SJSA1 (cell line): ENCODE results near the gene TMEM178B. TPM values are rescaled to one million over a fixed set of nuclear protein-coding genes. Genes with fewer than 3 reads are reported as not detected.

Experiments used
- DNase-seq, 2 experiments: peaks; one replicate each; pipeline ENCODE4 v3.0.0-alpha.2; 2015 to 2020; ENCODE audit warnings: low spot score in 2 of 2, low read depth in 1 of 2
- H3K27ac ChIP-seq: fragments of 250-450 bp; sonication (Bioruptor Pico); 2 replicates; pipeline ENCODE4 v1.5.1; 2020; ENCODE audit warnings: mild to moderate bottlenecking, moderate library complexity
- H3K27me3 ChIP-seq: fragments of 250-450 bp; sonication (Bioruptor Pico); replicated peaks from 2 replicates; pipeline ENCODE4 v1.5.1; 2020; ENCODE audit warnings: mild to moderate bottlenecking, moderate library complexity
- H3K36me3 ChIP-seq: fragments of 250-450 bp; sonication (Bioruptor Pico); 2 replicates; pipeline ENCODE4 v1.5.1; 2020; ENCODE audit warnings: mild to moderate bottlenecking
- H3K4me1 ChIP-seq: fragments of 250-450 bp; sonication (Bioruptor Pico); replicated peaks from 2 replicates; pipeline ENCODE4 v1.6.1; 2021; ENCODE audit warnings: mild to moderate bottlenecking
- H3K4me3 ChIP-seq: fragments of 250-450 bp; sonication (Bioruptor Pico); 2 replicates; pipeline ENCODE4 v1.5.1; 2020; ENCODE audit warnings: mild to moderate bottlenecking
- H3K9me3 ChIP-seq: fragments of 250-450 bp; sonication (Bioruptor Pico); replicated peaks from 2 replicates; pipeline ENCODE4 v1.5.1; 2020; ENCODE audit warnings: mild to moderate bottlenecking
- total RNA-seq: library from RNA; depleted of rRNA; stranded (reverse); fragments of >200 nt; shearing (Covaris generic); gene quantifications from 2 replicates; pipeline ENCODE4 v1.2.3, GENCODE V29; 2014

TMEM178B gene
- total RNA-seq, 1 experiment from 2014 or later, result under 0.01 TPM

- H3K27ac ChIP-seq, result no peak overlapping the region
- no peaks in the 10 kb centered on the region for H3K27me3 ChIP-seq
- no peak overlapping the region for H3K4me3 ChIP-seq
- no peak for DNase-seq
- no peaks in the 10 kb centered on the region for H3K9me3 ChIP-seq
- no peaks in the 10 kb centered on the region for H3K4me1 ChIP-seq
- no peaks in the 10 kb centered on the region for H3K36me3 ChIP-seq
These were observed 191.8 kb downstream of the TMEM178B start for GRCh38 chr7:141265668-141266067.

DNA sequence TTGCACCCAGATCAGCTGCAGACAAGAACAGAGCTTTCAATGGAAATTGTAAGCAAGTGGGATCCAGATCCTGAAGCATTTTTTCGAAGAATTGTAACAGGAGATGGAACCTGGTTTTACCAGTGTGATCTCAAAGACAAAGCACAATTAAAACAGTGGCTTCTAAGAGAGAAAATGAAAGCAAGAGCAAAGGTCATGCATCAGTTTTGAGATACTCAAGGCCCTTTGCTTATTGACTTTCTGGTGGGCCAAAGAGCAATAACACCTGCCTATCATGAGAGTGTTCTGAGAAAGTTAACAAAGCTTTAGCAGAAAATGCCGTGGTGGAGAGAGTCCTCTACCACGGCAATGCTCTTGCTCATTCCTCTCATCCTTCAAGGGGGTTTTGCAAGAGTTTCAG is 194.8 kb downstream of the TMEM178B start:
- Histone ChIP-seq H3K4me3 (no peak overlapping the region), H3K9me3 (no peaks in the 10 kb centered on the region), H3K27ac (no peak overlapping the region), H3K4me1 (no peaks in the 10 kb centered on the region), H3K27me3 (no peaks in the 10 kb centered on the region), H3K36me3 (no peaks in the 10 kb centered on the region)
- DNase-seq, result no peak

DNA sequence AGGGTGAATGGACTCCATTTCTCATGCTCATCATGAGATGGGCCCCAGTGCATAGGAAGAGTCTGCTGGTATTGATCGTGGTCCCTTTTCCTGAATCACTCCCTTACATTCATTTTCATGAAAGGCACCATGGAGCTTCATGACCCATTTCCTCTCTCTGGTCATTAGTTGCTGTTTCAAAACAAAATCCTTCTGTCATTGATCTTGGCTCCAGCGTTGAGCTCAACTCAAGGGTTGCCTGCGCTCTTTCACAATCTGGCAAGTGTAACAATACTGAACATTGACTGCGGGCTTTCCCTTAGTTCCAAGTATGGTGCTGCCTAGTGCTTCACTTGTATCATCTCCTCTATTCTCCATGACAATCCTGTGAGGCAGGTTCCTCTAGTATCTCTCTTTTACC is 197.6 kb downstream of the TMEM178B start:
- H3K27me3 ChIP-seq, result no peaks in the 10 kb centered on the region
- no peak for DNase-seq
- H3K27ac ChIP-seq, result no peak overlapping the region
- H3K4me3 ChIP-seq, result no peak overlapping the region
- H3K9me3 ChIP-seq, result no peaks in the 10 kb centered on the region
- H3K4me1 ChIP-seq, result no peaks in the 10 kb centered on the region
- no peaks in the 10 kb centered on the region for H3K36me3 ChIP-seq

GRCh38 chr7:141272417-141272816 is 198.6 kb downstream of the TMEM178B start:
- H3K27me3 ChIP-seq, result no peaks in the 10 kb centered on the region
- no peak for DNase-seq

DNA sequence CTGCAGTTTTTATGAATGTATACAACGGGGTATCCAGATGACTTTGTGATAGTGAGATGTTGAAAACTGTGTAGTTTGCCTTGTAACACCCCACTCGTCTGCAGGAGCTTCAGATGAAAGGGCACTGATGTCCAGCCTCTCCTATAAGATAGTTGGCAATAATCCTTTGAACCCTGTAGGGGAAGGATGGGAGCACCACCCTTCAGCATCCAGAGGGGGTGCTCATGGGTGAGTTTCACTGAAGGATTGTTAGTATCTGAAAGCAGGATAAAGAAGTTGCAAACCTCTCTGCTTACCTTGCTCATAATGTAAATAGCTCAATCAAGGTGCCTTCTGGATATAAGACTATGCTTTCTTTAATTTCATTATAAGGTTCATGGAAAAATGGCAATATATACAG is 201.5 kb downstream of the TMEM178B start:
- no peaks in the 10 kb centered on the region for H3K27me3 ChIP-seq
- no peak overlapping the region for H3K4me3 ChIP-seq
- H3K27ac ChIP-seq, result no peak overlapping the region
- H3K9me3 ChIP-seq, result no peaks in the 10 kb centered on the region
- DNase-seq, result no peak
- H3K4me1 ChIP-seq, result no peaks in the 10 kb centered on the region
- no peaks in the 10 kb centered on the region for H3K36me3 ChIP-seq

More at GRCh38 chr7:141272417-141272816, 198.6 kb downstream of the TMEM178B start:
- Histone ChIP-seq H3K4me3 (no peak overlapping the region), H3K36me3 (no peaks in the 10 kb centered on the region), H3K4me1 (no peaks in the 10 kb centered on the region), H3K27ac (no peak overlapping the region), H3K9me3 (no peaks in the 10 kb centered on the region)

DNA sequence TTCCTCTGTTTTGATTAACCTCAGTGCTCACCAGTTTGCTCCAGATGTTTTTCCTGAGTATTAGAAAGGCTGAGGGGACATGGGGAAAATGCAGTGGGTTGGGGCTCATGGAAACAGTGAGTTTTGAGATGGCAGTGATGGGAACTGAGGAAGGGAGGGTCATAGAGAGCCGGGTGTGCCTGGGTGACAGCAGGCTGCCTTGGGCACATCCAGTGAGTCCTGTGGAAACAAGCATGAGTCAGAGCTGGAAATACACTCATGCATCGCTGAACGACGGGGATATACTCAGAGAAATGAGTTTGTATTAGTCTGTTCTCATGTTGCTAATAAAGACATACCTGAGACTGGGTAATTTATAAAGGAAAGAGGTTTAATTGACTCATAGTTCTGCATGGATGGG is 202.2 kb downstream of the TMEM178B start:
- Histone ChIP-seq H3K27me3 (no peaks in the 10 kb centered on the region), H3K9me3 (no peaks in the 10 kb centered on the region), H3K4me1 (no peaks in the 10 kb centered on the region), H3K27ac (no peak overlapping the region), H3K36me3 (no peaks in the 10 kb centered on the region), H3K4me3 (no peak overlapping the region)
- no peak for DNase-seq

DNA sequence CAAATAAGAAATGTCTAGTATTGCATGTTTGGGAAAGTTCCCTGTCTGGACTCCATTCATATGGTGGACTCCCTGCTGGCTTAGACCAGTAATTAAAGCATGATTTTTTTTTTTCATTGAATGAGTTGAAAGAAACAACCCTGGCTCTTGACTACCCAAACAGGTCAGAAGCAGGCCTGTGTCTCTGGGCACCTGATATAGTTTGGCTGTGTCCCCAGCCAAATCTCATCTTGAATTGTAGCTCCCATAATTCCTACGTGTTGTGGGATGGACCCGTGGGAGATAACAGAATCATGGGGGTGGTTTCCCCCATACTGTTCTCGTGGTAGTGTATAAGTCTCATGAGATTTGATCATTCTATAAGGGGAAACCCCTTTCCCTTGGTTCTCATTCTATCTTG is 206.2 kb downstream of the TMEM178B start:
- no peak overlapping the region for H3K27ac ChIP-seq
- no peaks in the 10 kb centered on the region for H3K36me3 ChIP-seq
- H3K9me3 ChIP-seq, result no peaks in the 10 kb centered on the region
- H3K27me3 ChIP-seq, result no peaks in the 10 kb centered on the region
- H3K4me1 ChIP-seq, result no peaks in the 10 kb centered on the region
- no peak overlapping the region for H3K4me3 ChIP-seq
- no peak for DNase-seq

DNA sequence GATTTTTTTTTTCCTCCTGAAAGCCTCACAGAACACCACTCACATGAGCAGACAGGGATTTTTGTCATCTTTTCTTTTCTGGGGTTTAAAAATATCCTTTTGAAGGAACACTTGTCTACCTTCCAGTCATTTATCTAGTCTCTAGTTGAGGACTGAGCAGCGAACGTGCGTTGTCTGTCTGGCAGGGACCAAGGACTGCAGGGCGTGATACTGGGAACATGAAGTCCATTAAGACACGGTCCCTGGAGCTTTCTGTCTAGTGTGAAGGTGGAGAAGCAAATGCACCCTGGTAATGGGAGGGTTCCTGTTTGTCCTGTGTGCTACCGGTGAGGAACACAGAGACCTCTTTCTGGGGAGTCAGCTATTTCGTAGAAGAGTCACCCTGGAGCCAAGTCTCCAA is 207.4 kb downstream of the TMEM178B start:
- H3K4me3 ChIP-seq, result no peak overlapping the region
- no peak overlapping the region for H3K27ac ChIP-seq
- H3K27me3 ChIP-seq, result no peaks in the 10 kb centered on the region
- no peaks in the 10 kb centered on the region for H3K4me1 ChIP-seq
- H3K9me3 ChIP-seq, result no peaks in the 10 kb centered on the region
- DNase-seq, result no peak
- H3K36me3 ChIP-seq, result no peaks in the 10 kb centered on the region

DNA sequence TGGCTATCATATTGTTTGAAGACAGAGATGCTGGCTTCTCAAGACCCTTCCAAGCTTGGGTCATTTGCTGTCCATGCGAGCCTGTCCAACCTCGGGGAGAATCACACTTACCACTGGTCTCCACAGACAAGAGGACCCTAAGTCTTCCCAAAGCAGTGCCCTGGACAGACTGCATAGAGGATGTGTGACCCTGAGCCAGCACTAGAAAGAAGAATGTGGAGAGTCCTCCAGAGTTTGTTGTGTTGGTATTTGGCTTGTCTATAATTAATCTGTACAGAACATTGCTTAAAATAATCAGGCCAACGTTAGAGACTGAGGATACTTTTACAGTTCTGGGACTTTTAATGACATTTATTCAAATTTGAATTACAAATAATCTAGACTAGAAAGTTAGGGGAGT is 212.7 kb downstream of the TMEM178B start:
- H3K27me3 ChIP-seq, result no peaks in the 10 kb centered on the region
- no peak for DNase-seq
- no peak overlapping the region for H3K4me3 ChIP-seq
- no peaks in the 10 kb centered on the region for H3K36me3 ChIP-seq
- H3K27ac ChIP-seq, result no peak overlapping the region
- H3K4me1 ChIP-seq, result no peaks in the 10 kb centered on the region
- no peaks in the 10 kb centered on the region for H3K9me3 ChIP-seq

DNA sequence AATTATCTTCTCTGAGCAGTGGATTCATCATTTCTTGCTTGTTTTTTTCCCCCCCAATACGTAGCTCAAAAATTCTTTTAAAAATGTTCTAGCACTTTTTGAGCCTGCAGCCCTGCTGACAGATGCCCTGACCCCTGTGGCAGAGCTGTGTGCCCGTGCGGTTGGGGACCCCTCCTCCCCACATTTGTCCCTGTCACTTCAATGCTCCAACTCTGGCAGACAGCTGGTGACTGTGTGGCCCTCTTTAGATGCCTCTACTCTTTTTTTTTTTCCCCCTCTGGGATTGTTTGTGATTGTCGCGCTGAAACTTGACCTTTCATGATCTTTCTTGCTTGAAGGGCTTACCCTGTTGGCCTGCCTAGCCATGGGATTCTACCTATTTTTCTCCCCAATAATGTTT is 214.1 kb downstream of the TMEM178B start:
- H3K4me1 ChIP-seq, result no peaks in the 10 kb centered on the region
- no peak overlapping the region for H3K27ac ChIP-seq
- H3K4me3 ChIP-seq, result no peak overlapping the region
- no peaks in the 10 kb centered on the region for H3K36me3 ChIP-seq
- DNase-seq, result no peak
- no peaks in the 10 kb centered on the region for H3K27me3 ChIP-seq
- H3K9me3 ChIP-seq, result no peaks in the 10 kb centered on the region

GRCh38 chr7:141288626-141289025 is 214.8 kb downstream of the TMEM178B start:
- no peak overlapping the region for H3K27ac ChIP-seq
- no peaks in the 10 kb centered on the region for H3K9me3 ChIP-seq
- H3K4me3 ChIP-seq, result no peak overlapping the region
- no peaks in the 10 kb centered on the region for H3K27me3 ChIP-seq
- DNase-seq, result no peak
- H3K36me3 ChIP-seq, result no peaks in the 10 kb centered on the region
- H3K4me1 ChIP-seq, result no peaks in the 10 kb centered on the region

GRCh38 chr7:141290365-141290764 is 216.5 kb downstream of the TMEM178B start:
- DNase-seq, result no peak
- Histone ChIP-seq H3K9me3 (no peaks in the 10 kb centered on the region), H3K4me1 (no peaks in the 10 kb centered on the region), H3K4me3 (no peak overlapping the region), H3K36me3 (no peaks in the 10 kb centered on the region), H3K27ac (no peak overlapping the region), H3K27me3 (no peaks in the 10 kb centered on the region)

DNA sequence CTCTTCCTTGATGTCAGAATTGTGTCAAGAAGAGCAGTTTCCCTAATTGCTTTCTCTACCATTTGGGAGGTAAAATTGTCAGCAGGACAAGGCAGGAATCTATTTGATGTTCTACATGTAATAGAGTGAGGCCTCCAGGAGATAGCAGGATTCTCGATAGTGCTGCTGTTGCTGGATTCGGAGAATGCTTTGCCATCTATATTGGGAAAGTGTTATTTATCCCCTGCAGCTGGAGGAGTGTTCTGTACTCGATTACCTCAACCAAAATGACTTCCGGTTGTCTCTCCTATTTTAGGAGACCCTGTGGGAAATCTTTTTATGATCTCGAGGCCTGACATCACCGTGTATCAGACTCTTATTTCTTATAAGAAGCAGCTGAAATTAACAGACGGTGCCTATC is 217.1 kb downstream of the TMEM178B start:
- Histone ChIP-seq H3K27me3 (no peaks in the 10 kb centered on the region), H3K36me3 (no peaks in the 10 kb centered on the region), H3K4me3 (no peak overlapping the region), H3K4me1 (no peaks in the 10 kb centered on the region), H3K27ac (no peak overlapping the region), H3K9me3 (no peaks in the 10 kb centered on the region)
- DNase-seq, result no peak

- H3K9me3 ChIP-seq, result no peaks in the 10 kb centered on the region
- no peak overlapping the region for H3K4me3 ChIP-seq
- H3K27ac ChIP-seq, result no peak overlapping the region
- H3K27me3 ChIP-seq, result no peaks in the 10 kb centered on the region
- no peaks in the 10 kb centered on the region for H3K36me3 ChIP-seq
- no peaks in the 10 kb centered on the region for H3K4me1 ChIP-seq
- no peak for DNase-seq
These were observed 217.7 kb downstream of the TMEM178B start for GRCh38 chr7:141291541-141291940.

DNA sequence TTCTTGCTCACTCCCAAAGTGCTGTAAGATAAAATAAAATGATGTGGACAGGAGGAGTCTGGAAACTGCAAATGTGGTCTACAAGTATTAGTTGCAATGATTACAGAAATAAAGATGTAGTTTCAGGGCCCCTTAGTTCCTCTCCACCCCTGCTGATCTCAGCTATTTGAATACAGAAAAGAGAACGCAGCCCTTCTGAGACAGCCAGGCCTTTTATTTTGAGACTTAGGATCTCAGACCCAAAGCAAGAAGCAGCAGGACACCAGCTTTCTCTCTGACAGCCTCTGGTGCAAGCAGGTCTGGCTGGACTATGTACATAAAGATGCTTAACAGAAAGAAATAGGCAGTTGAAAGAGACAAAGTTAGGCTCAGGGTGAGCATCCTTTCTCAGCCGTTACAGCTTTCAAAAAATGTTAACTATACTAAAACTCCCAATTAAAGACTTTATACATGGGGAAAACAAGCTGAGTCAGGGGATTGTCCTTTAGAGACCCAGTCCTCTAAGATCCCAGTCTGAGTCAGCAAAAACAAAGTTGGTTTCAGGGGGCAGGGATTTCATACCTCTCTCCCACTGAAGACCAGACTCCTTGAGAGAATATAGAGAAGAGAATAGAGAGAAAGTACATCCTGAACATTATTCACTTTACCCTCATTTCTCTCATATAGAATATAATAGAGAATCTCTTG is 220.4 kb downstream of the TMEM178B start:
- Histone ChIP-seq H3K4me3 (no peak overlapping the region), H3K27ac (no peak overlapping the region), H3K9me3 (no peaks in the 10 kb centered on the region), H3K27me3 (no peaks in the 10 kb centered on the region), H3K36me3 (no peaks in the 10 kb centered on the region), H3K4me1 (no peaks in the 10 kb centered on the region)
- DNase-seq, result no peak
